ENCODE results near the gene MAP3K4. TPM values are rescaled to one million over a fixed set of nuclear protein-coding genes. Genes with fewer than 3 reads are reported as not detected.

Gene MAP3K4
- total RNA-seq, 1 experiment from 2014 or later: 69.8 TPM

DNA sequence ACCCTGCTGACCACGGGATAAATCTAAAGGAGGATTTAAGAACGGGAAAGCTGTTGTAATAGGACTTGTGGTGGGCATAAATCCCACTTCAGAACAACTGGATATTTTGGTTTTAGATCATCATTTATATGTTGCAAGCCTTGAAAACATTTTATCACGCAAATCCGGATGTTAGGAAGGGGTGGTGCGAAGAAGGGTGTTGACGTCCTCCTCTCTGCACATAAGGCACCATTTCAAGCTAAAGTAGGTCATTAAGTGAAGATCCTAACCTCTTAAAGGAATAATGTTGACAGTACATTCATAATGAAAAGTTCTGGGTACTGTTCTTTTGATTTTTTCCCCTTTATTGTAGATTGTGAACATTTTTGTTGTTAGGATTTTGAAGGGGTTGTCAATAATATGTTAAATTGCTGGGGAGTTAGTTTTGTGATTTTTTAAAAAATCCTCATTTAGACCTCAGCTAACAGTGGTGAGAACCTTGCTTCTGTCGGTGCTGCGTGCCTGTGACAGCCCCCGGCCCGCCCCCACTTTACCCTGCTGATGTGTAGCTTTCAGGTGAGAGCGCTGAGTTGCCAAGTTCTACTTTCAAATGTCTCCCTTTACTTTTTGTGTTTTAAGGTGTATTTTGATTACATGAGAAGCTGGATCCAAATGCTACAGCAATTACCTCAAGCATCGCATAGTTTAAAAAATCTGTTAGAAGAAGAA, 88.8 kb downstream of the MAP3K4 start (continued):
- TF ChIP-seq ZNF232 (CRISPR knock-in tag; IDR thresholded peaks at IDR 0.05) (no peak), FOXP1 (CRISPR knock-in tag; IDR thresholded peaks at IDR 0.05; ENCODE audit: borderline replicate concordance) (no peak), ZNF423 (CRISPR knock-in tag; IDR thresholded peaks at IDR 0.05) (no peak), NFE2L1 (CRISPR knock-in tag; IDR thresholded peaks at IDR 0.05) (no peak), ZNF138 (CRISPR knock-in tag; conservative IDR thresholded peaks at IDR 0.05) (no peak)
- TF ChIP-seq, protein P1, sequence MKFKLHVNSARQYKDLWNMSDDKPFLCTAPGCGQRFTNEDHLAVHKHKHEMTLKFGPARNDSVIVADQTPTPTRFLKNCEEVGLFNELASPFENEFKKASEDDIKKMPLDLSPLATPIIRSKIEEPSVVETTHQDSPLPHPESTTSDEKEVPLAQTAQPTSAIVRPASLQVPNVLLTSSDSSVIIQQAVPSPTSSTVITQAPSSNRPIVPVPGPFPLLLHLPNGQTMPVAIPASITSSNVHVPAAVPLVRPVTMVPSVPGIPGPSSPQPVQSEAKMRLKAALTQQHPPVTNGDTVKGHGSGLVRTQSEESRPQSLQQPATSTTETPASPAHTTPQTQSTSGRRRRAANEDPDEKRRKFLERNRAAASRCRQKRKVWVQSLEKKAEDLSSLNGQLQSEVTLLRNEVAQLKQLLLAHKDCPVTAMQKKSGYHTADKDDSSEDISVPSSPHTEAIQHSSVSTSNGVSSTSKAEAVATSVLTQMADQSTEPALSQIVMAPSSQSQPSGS (CRISPR knock-in tag; IDR thresholded peaks at IDR 0.05; ENCODE audit: borderline replicate concordance, low read depth): no peak
- TF ChIP-seq, protein P2, sequence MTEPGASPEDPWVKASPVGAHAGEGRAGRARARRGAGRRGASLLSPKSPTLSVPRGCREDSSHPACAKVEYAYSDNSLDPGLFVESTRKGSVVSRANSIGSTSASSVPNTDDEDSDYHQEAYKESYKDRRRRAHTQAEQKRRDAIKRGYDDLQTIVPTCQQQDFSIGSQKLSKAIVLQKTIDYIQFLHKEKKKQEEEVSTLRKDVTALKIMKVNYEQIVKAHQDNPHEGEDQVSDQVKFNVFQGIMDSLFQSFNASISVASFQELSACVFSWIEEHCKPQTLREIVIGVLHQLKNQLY (CRISPR knock-in tag; IDR thresholded peaks at IDR 0.05): no peak

DNA sequence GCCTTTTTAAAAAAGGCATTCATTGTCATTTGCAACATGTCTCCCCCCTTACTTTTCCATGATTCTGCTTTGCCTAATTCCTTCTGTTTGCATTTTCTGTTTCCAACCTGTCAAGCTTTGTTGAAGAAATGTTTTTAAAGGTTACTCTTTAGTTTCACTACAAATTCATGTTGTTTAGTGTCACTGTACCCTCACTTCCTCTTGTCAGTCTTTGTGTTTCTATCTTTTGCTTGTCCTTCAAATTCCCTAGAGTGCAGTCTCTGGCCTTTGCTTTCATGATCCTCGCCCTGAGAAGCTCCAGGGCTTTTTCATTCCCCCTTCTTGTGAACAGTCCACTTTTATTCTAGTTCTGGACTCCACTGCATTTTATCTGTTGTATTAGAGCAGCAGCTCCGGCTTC, 90.6 kb downstream of the MAP3K4 start:
- no peaks in the 10 kb centered on the region for H3K4me1 Mint-ChIP-seq
- TF ChIP-seq ZNF219 (CRISPR knock-in tag; IDR thresholded peaks at IDR 0.05; ENCODE audit: borderline replicate concordance) (no peak), ZNF416 (CRISPR knock-in tag; IDR thresholded peaks at IDR 0.05) (no peak), ATF1 (CRISPR knock-in tag; IDR thresholded peaks at IDR 0.05) (no peak), ZBTB21 (CRISPR knock-in tag; IDR thresholded peaks at IDR 0.05; ENCODE audit: borderline replicate concordance) (no peak), FOXP1 (CRISPR knock-in tag; IDR thresholded peaks at IDR 0.05; ENCODE audit: borderline replicate concordance) (no peak), ZNF423 (CRISPR knock-in tag; IDR thresholded peaks at IDR 0.05) (no peak), OVOL2 (CRISPR knock-in tag; IDR thresholded peaks at IDR 0.05; ENCODE audit: borderline replicate concordance) (no peak), ZNF317 (CRISPR knock-in tag; IDR thresholded peaks at IDR 0.05; ENCODE audit: borderline replicate concordance, low read depth) (no peak), FOXK1 (CRISPR knock-in tag; IDR thresholded peaks at IDR 0.05) (no peak), NR1H2 (CRISPR knock-in tag; IDR thresholded peaks at IDR 0.05) (no peak)
- TF ChIP-seq, protein P3, sequence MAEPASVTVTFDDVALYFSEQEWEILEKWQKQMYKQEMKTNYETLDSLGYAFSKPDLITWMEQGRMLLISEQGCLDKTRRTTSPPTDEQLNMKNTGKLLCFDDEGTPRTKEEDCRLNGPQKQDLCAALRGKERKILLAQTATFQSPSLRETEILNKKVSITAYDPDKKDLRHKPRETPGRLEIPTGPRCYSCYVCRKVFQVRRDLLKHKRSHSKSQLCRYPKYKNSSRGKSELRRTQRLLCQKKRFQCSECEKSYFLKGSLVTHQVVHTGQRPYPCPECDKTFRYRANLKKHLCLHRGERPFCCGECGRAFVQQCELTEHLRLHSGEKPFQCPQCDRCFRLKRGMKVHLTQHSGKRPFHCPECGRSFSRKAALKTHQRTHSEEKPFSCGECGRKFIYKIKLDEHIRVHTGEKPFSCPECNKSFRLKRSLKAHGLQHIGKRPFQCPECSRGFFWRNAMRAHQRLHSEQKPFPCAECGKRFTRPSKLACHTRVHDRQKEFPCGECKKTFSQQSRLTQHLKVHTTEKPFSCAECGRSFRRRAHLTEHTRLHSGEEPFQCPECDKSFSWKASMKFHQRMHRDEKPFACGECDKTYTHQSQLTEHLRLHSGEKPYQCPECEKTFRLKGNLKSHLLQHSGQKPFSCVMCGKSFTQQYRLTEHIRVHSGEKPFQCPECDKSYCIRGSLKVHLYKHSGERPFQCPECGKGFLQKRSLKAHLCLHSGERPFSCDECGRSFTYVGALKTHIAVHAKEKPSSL (CRISPR knock-in tag; conservative IDR thresholded peaks at IDR 0.05): no peak
- TF ChIP-seq, protein P4, sequence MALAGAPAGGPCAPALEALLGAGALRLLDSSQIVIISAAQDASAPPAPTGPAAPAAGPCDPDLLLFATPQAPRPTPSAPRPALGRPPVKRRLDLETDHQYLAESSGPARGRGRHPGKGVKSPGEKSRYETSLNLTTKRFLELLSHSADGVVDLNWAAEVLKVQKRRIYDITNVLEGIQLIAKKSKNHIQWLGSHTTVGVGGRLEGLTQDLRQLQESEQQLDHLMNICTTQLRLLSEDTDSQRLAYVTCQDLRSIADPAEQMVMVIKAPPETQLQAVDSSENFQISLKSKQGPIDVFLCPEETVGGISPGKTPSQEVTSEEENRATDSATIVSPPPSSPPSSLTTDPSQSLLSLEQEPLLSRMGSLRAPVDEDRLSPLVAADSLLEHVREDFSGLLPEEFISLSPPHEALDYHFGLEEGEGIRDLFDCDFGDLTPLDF (CRISPR knock-in tag; IDR thresholded peaks at IDR 0.05): no peak
- TF ChIP-seq, protein P5, sequence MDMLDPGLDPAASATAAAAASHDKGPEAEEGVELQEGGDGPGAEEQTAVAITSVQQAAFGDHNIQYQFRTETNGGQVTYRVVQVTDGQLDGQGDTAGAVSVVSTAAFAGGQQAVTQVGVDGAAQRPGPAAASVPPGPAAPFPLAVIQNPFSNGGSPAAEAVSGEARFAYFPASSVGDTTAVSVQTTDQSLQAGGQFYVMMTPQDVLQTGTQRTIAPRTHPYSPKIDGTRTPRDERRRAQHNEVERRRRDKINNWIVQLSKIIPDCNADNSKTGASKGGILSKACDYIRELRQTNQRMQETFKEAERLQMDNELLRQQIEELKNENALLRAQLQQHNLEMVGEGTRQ (CRISPR knock-in tag; IDR thresholded peaks at IDR 0.05): no peak
- TF ChIP-seq, protein P6, sequence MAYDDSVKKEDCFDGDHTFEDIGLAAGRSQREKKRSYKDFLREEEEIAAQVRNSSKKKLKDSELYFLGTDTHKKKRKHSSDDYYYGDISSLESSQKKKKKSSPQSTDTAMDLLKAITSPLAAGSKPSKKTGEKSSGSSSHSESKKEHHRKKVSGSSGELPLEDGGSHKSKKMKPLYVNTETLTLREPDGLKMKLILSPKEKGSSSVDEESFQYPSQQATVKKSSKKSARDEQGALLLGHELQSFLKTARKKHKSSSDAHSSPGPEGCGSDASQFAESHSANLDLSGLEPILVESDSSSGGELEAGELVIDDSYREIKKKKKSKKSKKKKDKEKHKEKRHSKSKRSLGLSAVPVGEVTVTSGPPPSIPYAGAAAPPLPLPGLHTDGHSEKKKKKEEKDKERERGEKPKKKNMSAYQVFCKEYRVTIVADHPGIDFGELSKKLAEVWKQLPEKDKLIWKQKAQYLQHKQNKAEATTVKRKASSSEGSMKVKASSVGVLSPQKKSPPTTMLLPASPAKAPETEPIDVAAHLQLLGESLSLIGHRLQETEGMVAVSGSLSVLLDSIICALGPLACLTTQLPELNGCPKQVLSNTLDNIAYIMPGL (CRISPR knock-in tag; IDR thresholded peaks at IDR 0.05): no peak
- TF ChIP-seq, protein P7, sequence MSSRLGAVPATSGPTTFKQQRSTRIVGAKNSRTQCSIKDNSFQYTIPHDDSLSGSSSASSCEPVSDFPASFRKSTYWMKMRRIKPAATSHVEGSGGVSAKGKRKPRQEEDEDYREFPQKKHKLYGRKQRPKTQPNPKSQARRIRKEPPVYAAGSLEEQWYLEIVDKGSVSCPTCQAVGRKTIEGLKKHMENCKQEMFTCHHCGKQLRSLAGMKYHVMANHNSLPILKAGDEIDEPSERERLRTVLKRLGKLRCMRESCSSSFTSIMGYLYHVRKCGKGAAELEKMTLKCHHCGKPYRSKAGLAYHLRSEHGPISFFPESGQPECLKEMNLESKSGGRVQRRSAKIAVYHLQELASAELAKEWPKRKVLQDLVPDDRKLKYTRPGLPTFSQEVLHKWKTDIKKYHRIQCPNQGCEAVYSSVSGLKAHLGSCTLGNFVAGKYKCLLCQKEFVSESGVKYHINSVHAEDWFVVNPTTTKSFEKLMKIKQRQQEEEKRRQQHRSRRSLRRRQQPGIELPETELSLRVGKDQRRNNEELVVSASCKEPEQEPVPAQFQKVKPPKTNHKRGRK (CRISPR knock-in tag; IDR thresholded peaks at IDR 0.05; ENCODE audit: borderline replicate concordance): no peak
- H3K36me3 Mint-ChIP-seq: peaks cover 30% of the 10 kb centered on the region
- H3K9me3 Mint-ChIP-seq: no peaks in the 10 kb centered on the region
- ATAC-seq (no peak), DNase-seq (ENCODE audit: low spot score) (no peak)
- H3K27me3 Mint-ChIP-seq (ENCODE audit: low read depth): no peaks in the 10 kb centered on the region
- no peak overlapping the region for H3K4me3 Mint-ChIP-seq
- no peak overlapping the region for H3K27ac Mint-ChIP-seq
- ChIA-PET CTCF (interaction anchor here (0.5 to 1.2 kb wide), 3 partner anchors 12 to 151 kb away, joined by 3 read pairs; no protein-coding TSS in a partner anchor), POLR2A (no interaction called here)

All from WTC11 (cell line).